ENCODE results near the gene GRID1. TPM values are rescaled to one million over a fixed set of nuclear protein-coding genes. Genes with fewer than 3 reads are reported as not detected.
"Not testable (repeated sequence)": the region's sequence is repeated elsewhere in the genome, so short reads cannot be mapped to it uniquely, and the experiment has no call there.

Gene GRID1
- total RNA-seq, 1 donor from 2014 or later = 1.1 TPM

DNA sequence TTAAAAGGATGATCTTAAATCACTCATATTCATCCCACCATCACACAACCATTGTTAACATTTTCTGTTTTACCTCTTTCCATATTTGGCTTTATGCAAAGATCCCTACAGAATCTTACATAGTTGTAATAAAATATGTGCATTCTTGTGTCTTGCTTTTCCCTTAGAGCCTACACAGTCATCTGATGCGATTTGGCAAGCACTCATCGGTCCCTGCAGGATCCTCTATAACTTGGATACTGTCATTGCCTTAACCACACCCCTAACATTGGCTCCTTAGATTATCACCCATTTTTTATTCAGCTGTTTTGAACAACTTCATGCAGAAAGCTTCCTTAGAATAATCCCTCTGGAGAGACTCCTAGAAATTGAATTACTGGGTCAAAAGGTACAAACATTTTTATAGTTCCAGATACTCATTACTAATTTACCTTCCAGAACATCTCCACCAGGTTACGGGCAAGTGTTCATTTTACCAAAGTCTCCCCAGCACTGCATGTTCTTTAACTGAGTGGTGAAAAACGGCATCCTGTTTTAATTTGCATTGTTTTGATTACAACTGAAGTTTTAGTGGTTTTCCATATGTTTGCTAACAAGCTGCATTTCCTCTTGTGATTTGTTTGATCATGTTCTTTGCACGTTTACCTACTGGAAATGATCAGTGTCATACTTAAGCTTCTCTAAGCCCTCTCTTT, 268.3 kb downstream of the GRID1 start:
- Mint-ChIP-seq H3K27me3 (ENCODE audit: low read depth) (peaks cover 6% of the 10 kb centered on the region), H3K9me3 (peaks cover 7% of the 10 kb centered on the region), H3K4me1 (no peaks in the 10 kb centered on the region), H3K4me3 (no peak overlapping the region), H3K36me3 (ENCODE audit: low read depth) (peaks cover 3% of the 10 kb centered on the region), H3K27ac (ENCODE audit: unreplicated experiment) (no peak overlapping the region)
- TF ChIP-seq, protein P1, sequence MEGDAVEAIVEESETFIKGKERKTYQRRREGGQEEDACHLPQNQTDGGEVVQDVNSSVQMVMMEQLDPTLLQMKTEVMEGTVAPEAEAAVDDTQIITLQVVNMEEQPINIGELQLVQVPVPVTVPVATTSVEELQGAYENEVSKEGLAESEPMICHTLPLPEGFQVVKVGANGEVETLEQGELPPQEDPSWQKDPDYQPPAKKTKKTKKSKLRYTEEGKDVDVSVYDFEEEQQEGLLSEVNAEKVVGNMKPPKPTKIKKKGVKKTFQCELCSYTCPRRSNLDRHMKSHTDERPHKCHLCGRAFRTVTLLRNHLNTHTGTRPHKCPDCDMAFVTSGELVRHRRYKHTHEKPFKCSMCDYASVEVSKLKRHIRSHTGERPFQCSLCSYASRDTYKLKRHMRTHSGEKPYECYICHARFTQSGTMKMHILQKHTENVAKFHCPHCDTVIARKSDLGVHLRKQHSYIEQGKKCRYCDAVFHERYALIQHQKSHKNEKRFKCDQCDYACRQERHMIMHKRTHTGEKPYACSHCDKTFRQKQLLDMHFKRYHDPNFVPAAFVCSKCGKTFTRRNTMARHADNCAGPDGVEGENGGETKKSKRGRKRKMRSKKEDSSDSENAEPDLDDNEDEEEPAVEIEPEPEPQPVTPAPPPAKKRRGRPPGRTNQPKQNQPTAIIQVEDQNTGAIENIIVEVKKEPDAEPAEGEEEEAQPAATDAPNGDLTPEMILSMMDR (conservative IDR thresholded peaks at IDR 0.05) = no peak
- no peak for DNase-seq (ENCODE audit: low read depth, low spot score)

DNA sequence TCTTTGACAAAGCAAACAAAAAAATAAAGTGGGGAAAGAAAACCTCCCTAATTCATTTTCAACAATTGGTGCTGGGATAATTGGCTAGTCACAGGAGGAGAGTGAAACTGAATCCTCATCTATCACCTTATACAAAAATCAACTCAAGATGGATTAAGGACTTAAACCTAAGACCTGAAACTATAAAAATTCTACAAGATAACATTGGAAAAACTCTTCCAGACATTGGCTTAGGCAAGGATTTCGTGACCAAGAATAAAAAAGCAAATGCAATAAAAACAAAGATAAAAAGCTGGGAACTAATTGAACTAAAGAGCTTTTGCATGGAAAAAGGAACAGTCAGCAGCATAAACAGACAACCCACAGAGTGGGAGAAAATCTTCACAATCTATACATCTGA, 271.5 kb downstream of the GRID1 start:
- not testable (repeated sequence) for H3K4me3 Mint-ChIP-seq; H3K27ac Mint-ChIP-seq (ENCODE audit: unreplicated experiment); H3K27me3 Mint-ChIP-seq (ENCODE audit: low read depth)

DNA sequence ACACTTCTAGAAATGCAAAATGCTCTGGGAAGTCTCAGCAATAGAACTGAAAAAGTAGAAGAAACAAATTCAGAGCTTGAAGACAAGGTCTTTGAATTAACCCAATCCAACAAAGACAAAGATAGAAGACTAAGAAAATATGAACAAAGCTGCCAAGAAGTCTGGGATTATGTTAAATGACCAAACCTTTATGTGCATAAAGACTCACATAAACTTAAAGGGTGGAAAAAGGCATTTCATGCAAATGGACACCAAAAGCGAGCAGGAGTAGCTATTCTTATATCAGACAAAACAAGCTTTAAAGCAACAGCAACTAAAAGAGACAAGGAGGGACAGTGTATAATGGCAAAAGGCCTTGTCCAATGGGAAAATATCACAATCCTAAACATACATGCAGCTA, 274.3 kb downstream of the GRID1 start:
- not testable (repeated sequence) for H3K9me3 Mint-ChIP-seq; DNase-seq (ENCODE audit: low read depth, low spot score); H3K4me1 Mint-ChIP-seq; H3K4me3 Mint-ChIP-seq; H3K27ac Mint-ChIP-seq (ENCODE audit: unreplicated experiment); H3K27me3 Mint-ChIP-seq (ENCODE audit: low read depth); H3K36me3 Mint-ChIP-seq (ENCODE audit: low read depth)

More for the DNA sequence above, 271.5 kb downstream of the GRID1 start:
- not testable (repeated sequence) for H3K36me3 Mint-ChIP-seq (ENCODE audit: low read depth); H3K9me3 Mint-ChIP-seq; DNase-seq (ENCODE audit: low read depth, low spot score); H3K4me1 Mint-ChIP-seq

DNA sequence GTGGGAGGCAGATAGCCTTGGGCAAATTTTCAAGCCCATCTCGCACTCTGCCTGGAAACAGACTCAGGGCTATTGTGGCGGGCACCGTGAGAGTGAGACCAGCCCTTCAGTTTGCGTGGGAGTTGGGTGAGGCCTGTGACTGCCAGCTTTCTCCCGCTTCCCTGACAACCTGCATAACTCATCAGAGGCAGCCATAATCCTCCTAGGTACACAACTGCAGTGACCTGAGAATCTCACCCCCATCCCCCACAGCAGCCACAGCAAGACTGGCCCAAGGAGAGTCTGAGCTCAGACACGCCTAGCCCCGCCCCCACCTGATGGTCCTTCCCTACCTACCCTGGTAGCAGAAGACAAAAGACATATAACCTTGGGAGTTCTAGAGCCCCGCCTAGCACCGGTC, 275.4 kb downstream of the GRID1 start:
- Mint-ChIP-seq H3K27ac (ENCODE audit: unreplicated experiment) (no peak overlapping the region), H3K27me3 (ENCODE audit: low read depth) (peaks cover 2% of the 10 kb centered on the region), H3K4me3 (no peak overlapping the region), H3K9me3 (peaks cover 10% of the 10 kb centered on the region), H3K36me3 (ENCODE audit: low read depth) (peaks cover 3% of the 10 kb centered on the region), H3K4me1 (peaks cover 5% of the 10 kb centered on the region)
- TF ChIP-seq, protein P1 (conservative IDR thresholded peaks at IDR 0.05) = no peak
- DNase-seq (ENCODE audit: low read depth, low spot score) = no peak

DNA sequence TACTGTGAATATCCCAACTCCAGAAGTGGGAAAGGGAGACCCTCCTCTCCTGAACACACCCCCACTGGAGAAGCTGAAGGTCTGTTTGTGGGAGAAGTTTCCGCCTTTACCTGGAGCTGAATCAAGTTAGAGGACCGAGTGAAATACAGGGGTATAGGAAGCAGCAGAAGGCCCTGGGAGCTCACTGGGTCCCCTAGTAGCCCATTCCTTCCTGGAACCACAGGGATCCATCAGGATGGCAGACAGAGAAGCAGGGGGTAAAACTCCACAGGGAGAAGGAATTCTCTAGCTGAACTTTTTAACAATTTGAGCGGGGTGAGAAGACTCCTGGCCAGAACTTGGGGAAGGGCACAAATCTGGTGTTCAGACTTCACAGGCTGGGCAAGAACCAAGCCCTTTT, 275.8 kb downstream of the GRID1 start:
- Mint-ChIP-seq H3K9me3 (peaks cover 7% of the 10 kb centered on the region), H3K27me3 (ENCODE audit: low read depth) (peaks cover 2% of the 10 kb centered on the region), H3K27ac (ENCODE audit: unreplicated experiment) (no peak overlapping the region), H3K4me3 (no peak overlapping the region), H3K4me1 (peaks cover 5% of the 10 kb centered on the region), H3K36me3 (ENCODE audit: low read depth) (peaks cover 3% of the 10 kb centered on the region)
- no peak for DNase-seq (ENCODE audit: low read depth, low spot score)
- TF ChIP-seq, protein P1 (conservative IDR thresholded peaks at IDR 0.05) = no peak

DNA sequence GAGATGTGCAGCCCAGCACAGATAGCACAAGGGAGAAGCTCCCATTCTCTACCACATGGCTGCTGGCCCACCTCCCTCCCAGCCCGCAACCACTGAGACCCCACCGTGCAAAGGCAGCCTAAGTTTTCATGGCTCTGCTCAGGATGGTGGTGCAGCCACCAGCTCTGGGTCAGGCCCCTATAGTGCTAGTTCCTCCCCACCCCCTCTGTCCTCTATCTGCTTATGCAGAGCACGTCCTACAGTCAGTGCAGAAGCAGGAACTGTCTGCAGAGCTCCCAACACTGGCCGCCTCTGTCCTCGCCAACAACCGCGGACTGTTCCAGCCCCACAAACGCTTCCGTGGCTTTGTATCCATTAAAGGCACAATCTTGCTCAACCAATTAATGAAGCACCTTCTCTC, 278.9 kb downstream of the GRID1 start:
- DNase-seq (ENCODE audit: low read depth, low spot score) = no peak
- peaks cover 3% of the 10 kb centered on the region for H3K9me3 Mint-ChIP-seq
- H3K27ac Mint-ChIP-seq (ENCODE audit: unreplicated experiment) = no peak overlapping the region
- H3K4me1 Mint-ChIP-seq = peaks cover 5% of the 10 kb centered on the region
- TF ChIP-seq, protein P1 (conservative IDR thresholded peaks at IDR 0.05) = no peak
- peaks cover 3% of the 10 kb centered on the region for H3K27me3 Mint-ChIP-seq (ENCODE audit: low read depth)
- H3K36me3 Mint-ChIP-seq (ENCODE audit: low read depth) = no peaks in the 10 kb centered on the region
- H3K4me3 Mint-ChIP-seq = no peak overlapping the region

All from neural crest cell (in vitro differentiated cells).